Measurements from ENCODE around the gene CALD1.

DNA sequence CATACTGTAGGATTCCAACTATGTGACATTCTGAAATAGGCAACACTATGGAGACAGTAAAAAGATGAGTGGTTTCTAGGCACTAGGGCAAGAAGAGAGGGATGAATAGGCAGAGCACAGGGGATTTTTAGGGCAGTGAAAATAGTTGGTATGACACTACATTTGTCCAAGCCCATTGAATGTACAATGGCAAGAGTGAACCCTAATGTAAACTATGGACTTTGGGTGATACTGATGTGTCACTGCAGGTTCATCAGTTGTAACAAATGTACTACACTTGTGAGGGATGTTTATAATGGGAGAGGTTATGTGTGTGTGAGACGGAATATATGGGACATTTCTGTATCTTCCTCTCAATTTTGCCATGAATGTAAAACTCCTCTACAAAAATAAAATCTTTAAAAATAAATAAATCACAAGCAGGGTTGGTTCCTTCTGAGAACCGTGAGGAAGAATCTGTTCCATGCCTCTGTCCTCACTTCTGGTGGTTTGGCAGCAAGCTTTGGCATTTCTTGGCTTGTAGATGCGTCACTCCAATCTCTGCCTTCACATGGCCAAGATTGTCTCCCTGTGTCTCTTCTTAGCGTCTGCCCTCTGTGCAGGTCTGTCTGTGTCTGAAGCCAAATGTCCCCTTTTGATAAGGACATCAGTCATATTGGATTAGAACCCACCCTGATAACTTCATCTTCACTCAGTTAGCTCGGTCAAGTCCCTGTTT lies 123.8 kb downstream of the CALD1 start:
- TF ChIP-seq PAX5 (IDR thresholded peaks at IDR 0.05; ENCODE audit: insufficient read depth, low read length, severe bottlenecking) = no peak
- no peak for TF ChIP-seq POLR2A (IDR thresholded peaks at IDR 0.05; ENCODE audit: low read depth, low read length)

Data from GM12891 (cell line).